Fibroblast of upper back skin (primary cell): ENCODE measurements around the gene MICALL1.

ENCODE experiments used
- DNase-seq: peaks from one replicate; pipeline ENCODE4 v3.0.0-alpha.2; 2013

Gene MICALL1

DNA sequence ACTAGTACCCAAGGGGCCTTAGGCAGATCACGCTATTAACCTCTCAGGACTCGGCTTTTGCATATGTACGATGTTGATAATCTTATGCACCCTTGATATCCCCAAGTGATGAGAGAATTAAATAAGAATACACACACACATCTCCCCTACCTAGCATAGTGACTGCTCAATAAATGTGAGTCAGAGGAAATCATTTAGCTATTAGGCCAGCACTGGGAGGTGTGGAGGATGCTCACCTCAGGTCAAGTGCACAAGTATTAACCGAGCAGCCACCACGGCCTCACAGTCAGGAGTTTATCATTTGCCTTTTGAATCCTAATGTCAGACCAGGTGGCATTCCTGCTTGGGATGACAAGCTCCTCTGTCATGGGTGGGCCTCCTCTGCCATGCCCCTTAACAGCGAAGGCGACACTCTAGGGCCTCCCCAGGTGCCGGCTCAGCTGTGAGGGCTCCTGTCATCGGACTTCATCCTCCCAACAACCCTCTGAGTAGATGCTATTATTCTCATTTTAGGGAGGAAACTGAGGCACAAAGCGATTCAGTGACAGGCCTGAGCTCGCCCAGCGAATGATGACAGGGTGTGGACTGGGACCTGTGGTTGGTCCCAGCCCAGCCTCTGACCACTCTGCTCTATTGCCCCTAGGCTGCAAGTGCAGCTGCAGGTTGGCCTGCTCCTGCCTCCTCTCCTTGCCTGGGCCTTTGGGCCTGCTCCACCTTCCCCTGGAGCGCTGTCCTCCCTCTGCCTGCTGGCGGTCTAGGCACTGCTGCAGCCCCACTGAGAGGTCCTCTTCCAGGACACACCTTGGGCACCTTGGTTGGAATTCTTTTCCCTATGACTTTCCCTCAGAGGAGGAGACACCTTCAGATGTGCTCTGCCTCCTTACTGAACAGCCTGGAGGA lies 83.3 kb downstream of the MICALL1 start:
- DNase-seq: no peak

DNA sequence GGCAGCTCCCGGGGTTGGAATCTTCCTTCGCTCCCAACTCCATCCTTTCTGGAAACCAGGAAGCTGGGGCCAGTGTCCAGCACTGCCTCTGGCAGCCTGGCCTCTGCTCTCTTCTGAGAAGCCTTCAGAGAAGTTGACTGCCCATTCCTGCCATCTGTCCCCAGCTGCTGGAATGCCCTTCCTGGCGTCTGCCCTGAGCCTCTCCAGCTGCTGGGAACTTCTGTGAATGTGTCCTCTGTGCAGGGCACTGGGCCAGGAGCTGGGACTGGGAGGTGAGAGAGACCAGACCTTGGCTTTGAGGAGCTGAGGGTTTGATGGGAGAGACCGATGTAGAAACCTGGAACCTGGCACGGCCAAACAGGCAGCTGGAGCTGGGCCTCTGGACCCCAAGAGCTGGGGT lies 84.2 kb downstream of the MICALL1 start:
- DNase-seq: no peak

- no peak for DNase-seq
Measured at GRCh38 chr22:37990862-37991261, 84.8 kb downstream of the MICALL1 start.

GRCh38 chr22:37991731-37992442 lies 85.8 kb downstream of the MICALL1 start:
- no peak for DNase-seq
